GM06990 (cell line): ENCODE measurements around the gene BCL6.
"Not testable (repeated sequence)": the region's sequence is repeated elsewhere in the genome, so short reads cannot be mapped to it uniquely, and the experiment has no call there.

ENCODE experiments used
- DNase-seq: peaks from one replicate; pipeline ENCODE4 v3.0.0-alpha.2; 2011; ENCODE audit not compliant: insufficient read length; ENCODE audit errors: extremely low read depth
- H3K27me3 ChIP-seq: replicated peaks from 2 replicates; pipeline ENCODE4 v1.6.0; 2011; ENCODE audit warnings: low read length; ENCODE audit not compliant: control insufficient read depth, insufficient read depth
- H3K36me3 ChIP-seq: 2 replicates; pipeline ENCODE4 v1.5.1; 2011; ENCODE audit warnings: low read length; ENCODE audit not compliant: control insufficient read depth, insufficient read depth
- H3K4me3 ChIP-seq: replicated peaks from 2 replicates; pipeline ENCODE4 v1.5.1; 2011; ENCODE audit warnings: low read depth, mild to moderate bottlenecking, control low read depth, low read length
- CTCF ChIP-seq: IDR thresholded peaks from 2 replicates; pipeline ENCODE4 v1.5.1; 2011; ENCODE audit warnings: low read length, control low read depth, mild to moderate bottlenecking, inconsistent platforms; ENCODE audit not compliant: insufficient read depth, poor library complexity, severe bottlenecking

Gene BCL6

GRCh38 chr3:187689984-187690383 lies 55.3 kb downstream of the BCL6 start:
- no peak for DNase-seq
- no peaks in the 10 kb centered on the region for H3K36me3 ChIP-seq
- TF ChIP-seq CTCF = no peak
- no peak overlapping the region for H3K4me3 ChIP-seq
- no peaks in the 10 kb centered on the region; the same call in 1 of the 2 replicates for H3K27me3 ChIP-seq

GRCh38 chr3:187686621-187687273 lies 58.5 kb downstream of the BCL6 start:
- H3K27me3 ChIP-seq = no peaks in the 10 kb centered on the region; the same call in 1 of the 2 replicates
- H3K36me3 ChIP-seq = no peaks in the 10 kb centered on the region
- TF ChIP-seq CTCF = no peak
- H3K4me3 ChIP-seq = no peak overlapping the region
- no peak for DNase-seq

- no peak for DNase-seq
- H3K27me3 ChIP-seq = no peaks in the 10 kb centered on the region; the same call in 1 of the 2 replicates
- H3K4me3 ChIP-seq = no peak overlapping the region
- H3K36me3 ChIP-seq = no peaks in the 10 kb centered on the region
- no peak for TF ChIP-seq CTCF
Observed at GRCh38 chr3:187685948-187686347, 59.3 kb downstream of the BCL6 start.

- H3K27me3 ChIP-seq = no peaks in the 10 kb centered on the region; the same call in 1 of the 2 replicates
- no peaks in the 10 kb centered on the region for H3K36me3 ChIP-seq
- no peak overlapping the region for H3K4me3 ChIP-seq
- TF ChIP-seq CTCF = no peak
- DNase-seq = no peak
Observed at GRCh38 chr3:187684880-187685279, 60.4 kb downstream of the BCL6 start.

DNA sequence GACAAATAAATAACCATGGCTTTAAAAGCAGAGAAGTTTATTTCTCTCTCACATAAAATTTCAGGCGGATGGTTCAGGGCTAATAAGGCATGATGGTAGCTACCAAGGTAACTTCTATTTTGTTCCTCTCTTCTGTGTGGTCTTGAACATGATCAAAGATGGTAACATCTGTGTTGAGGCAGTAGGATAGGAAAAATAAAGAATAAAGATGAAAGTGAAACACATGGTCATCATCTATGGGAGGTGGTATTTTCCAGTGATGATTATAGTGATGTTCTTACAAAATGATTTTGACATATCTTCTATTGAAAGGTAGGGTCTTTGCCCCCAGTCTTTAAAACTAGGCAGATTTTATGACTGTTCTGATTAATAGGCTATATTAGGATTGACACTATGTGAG lies 60.8 kb downstream of the BCL6 start:
- TF ChIP-seq CTCF = no peak
- Histone ChIP-seq H3K36me3 (no peaks in the 10 kb centered on the region), H3K4me3 (no peak overlapping the region), H3K27me3 (no peaks in the 10 kb centered on the region; the same call in 1 of the 2 replicates)
- DNase-seq = no peak

DNA sequence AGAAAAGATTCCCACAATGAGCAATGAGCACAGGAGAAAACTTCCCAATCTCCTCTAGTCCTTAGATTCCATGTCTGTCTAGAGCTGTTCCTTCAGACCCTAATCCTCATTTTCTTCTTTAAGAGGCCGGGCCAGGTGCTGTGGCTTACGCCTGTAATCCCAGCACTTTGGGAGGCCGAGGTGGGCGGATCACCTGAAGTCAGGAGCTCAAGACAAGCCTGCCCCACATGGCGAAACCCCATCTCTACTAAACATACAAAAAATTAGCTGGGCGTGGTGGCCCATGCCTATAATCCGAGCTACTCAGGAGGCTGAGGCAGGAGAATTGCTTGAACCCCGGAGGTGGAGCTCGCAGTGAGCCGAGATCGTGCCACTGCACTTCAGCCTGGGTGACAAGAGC lies 63.5 kb downstream of the BCL6 start:
- H3K27me3 ChIP-seq, DNase-seq, H3K4me3 ChIP-seq, H3K36me3 ChIP-seq: not testable (repeated sequence)
